GM18951 (cell line): ENCODE measurements around the gene ERBIN.
"Not testable (repeated sequence)": the region's sequence is repeated elsewhere in the genome, so short reads cannot be mapped to it uniquely, and the experiment has no call there.

ENCODE experiments used
- POLR2A ChIP-seq: IDR thresholded peaks from 4 replicates; pipeline ENCODE4 v1.6.1; 2011; ENCODE audit warnings: mild to moderate bottlenecking; ENCODE audit not compliant: insufficient read length, insufficient read depth; ENCODE audit errors: extremely low read depth
- in situ Hi-C: fragments of 300-500 bp; cut with MboI; formaldehyde crosslinking; loops from one replicate; pipeline ENCODE4 v1.12.0; 2022; ENCODE audit warnings: low sequenced_read_pairs, mixed read lengths, inconsistent platforms; ENCODE audit not compliant: unreplicated experiment

ERBIN gene

GRCh38 chr5:65961633-65962032 is 35.3 kb downstream of the ERBIN start:
- TF ChIP-seq POLR2A = no peak
- in situ Hi-C loops = no loop called here

GRCh38 chr5:65967288-65968066 is 41.1 kb downstream of the ERBIN start:
- TF ChIP-seq POLR2A = no peak
- in situ Hi-C loops = no loop called here

GRCh38 chr5:65969539-65970393 is 43.4 kb downstream of the ERBIN start:
- in situ Hi-C loops = no loop called here
- TF ChIP-seq POLR2A = no peak

GRCh38 chr5:65970481-65971367 is 44.3 kb downstream of the ERBIN start:
- TF ChIP-seq POLR2A = no peak
- in situ Hi-C loops = no loop called here

GRCh38 chr5:65971643-65972042 is 45.3 kb downstream of the ERBIN start:
- in situ Hi-C loops = no loop called here
- TF ChIP-seq POLR2A = no peak

- in situ Hi-C loops = not testable (repeated sequence)
Observed at GRCh38 chr5:65972896-65973295, 46.5 kb downstream of the ERBIN start.

- no peak for TF ChIP-seq POLR2A
- in situ Hi-C loops = no loop called here
Observed at GRCh38 chr5:65978251-65978650, 51.9 kb downstream of the ERBIN start.

GRCh38 chr5:65981548-65981947 is 55.2 kb downstream of the ERBIN start:
- in situ Hi-C loops = no loop called here
- no peak for TF ChIP-seq POLR2A

GRCh38 chr5:65981969-65982619 is 55.7 kb downstream of the ERBIN start:
- no peak for TF ChIP-seq POLR2A
- in situ Hi-C loops = no loop called here

- no peak for TF ChIP-seq POLR2A
- in situ Hi-C loops = no loop called here
Observed at GRCh38 chr5:65982635-65983034, 56.3 kb downstream of the ERBIN start.

GRCh38 chr5:65984098-65984885 is 57.9 kb downstream of the ERBIN start:
- in situ Hi-C loops = no loop called here
- no peak for TF ChIP-seq POLR2A

GRCh38 chr5:65986050-65986451 is 59.7 kb downstream of the ERBIN start:
- in situ Hi-C loops = no loop called here
- no peak for TF ChIP-seq POLR2A
